ENCODE results near the gene PKDCC.

The PKDCC gene

GRCh38 chr2:42047488-42048298 lies at the start of gene PKDCC:
Gene PKDCC (plus strand): TSS chr2:42048021. CDS start chr2:42048200, 179 bp downstream.
- peak; percentile 59 for DNase-seq

GRCh38 chr2:41998186-41999127 lies 49.4 kb upstream of the PKDCC start:
- DNase-seq = no peak

- DNase-seq = no peak
Measured at GRCh38 chr2:41999128-41999480, 48.7 kb upstream of the PKDCC start.

GRCh38 chr2:41999592-42000281 lies 48.1 kb upstream of the PKDCC start:
- DNase-seq = no peak

- DNase-seq = no peak
Measured at GRCh38 chr2:42001711-42002201, 46.1 kb upstream of the PKDCC start.

- no peak for DNase-seq
Measured at GRCh38 chr2:42007551-42007950, 40.3 kb upstream of the PKDCC start.

GRCh38 chr2:42008241-42008921 lies 39.4 kb upstream of the PKDCC start:
- DNase-seq = no peak

GRCh38 chr2:42009657-42010580 lies 37.9 kb upstream of the PKDCC start:
- DNase-seq = peak; percentile 2

- DNase-seq = no peak
Measured at GRCh38 chr2:42010743-42011298, 37.0 kb upstream of the PKDCC start.

GRCh38 chr2:42012137-42012536 lies 35.7 kb upstream of the PKDCC start:
- DNase-seq = no peak

GRCh38 chr2:42012651-42013050 lies 35.2 kb upstream of the PKDCC start:
- no peak for DNase-seq

GRCh38 chr2:42013409-42013808 lies 34.4 kb upstream of the PKDCC start:
- no peak for DNase-seq

GRCh38 chr2:42021464-42021863 lies 26.4 kb upstream of the PKDCC start:
- DNase-seq = no peak

GRCh38 chr2:42025151-42025582 lies 22.7 kb upstream of the PKDCC start:
- no peak for DNase-seq

- no peak for DNase-seq
Measured at GRCh38 chr2:42026272-42026671, 21.5 kb upstream of the PKDCC start.

GRCh38 chr2:42028571-42029148 lies 19.2 kb upstream of the PKDCC start:
- no peak for DNase-seq

- DNase-seq = no peak
Measured at GRCh38 chr2:42029171-42029570, 18.6 kb upstream of the PKDCC start.

GRCh38 chr2:42029639-42030199 lies 18.1 kb upstream of the PKDCC start:
- no peak for DNase-seq

- DNase-seq = no peak
Measured at GRCh38 chr2:42030200-42030759, 17.5 kb upstream of the PKDCC start.

- DNase-seq = no peak
Measured at GRCh38 chr2:42030829-42031228, 17.0 kb upstream of the PKDCC start.

All from CD4-positive, alpha-beta T cell treated with Interleukin-6 for 4 hours (primary cell).